ENCODE results near the gene MSMP. TPM values are rescaled to one million over a fixed set of nuclear protein-coding genes. Genes with fewer than 3 reads are reported as not detected.

The MSMP gene
- total RNA-seq, 8 experiments from 2014 or later = not detected

DNA sequence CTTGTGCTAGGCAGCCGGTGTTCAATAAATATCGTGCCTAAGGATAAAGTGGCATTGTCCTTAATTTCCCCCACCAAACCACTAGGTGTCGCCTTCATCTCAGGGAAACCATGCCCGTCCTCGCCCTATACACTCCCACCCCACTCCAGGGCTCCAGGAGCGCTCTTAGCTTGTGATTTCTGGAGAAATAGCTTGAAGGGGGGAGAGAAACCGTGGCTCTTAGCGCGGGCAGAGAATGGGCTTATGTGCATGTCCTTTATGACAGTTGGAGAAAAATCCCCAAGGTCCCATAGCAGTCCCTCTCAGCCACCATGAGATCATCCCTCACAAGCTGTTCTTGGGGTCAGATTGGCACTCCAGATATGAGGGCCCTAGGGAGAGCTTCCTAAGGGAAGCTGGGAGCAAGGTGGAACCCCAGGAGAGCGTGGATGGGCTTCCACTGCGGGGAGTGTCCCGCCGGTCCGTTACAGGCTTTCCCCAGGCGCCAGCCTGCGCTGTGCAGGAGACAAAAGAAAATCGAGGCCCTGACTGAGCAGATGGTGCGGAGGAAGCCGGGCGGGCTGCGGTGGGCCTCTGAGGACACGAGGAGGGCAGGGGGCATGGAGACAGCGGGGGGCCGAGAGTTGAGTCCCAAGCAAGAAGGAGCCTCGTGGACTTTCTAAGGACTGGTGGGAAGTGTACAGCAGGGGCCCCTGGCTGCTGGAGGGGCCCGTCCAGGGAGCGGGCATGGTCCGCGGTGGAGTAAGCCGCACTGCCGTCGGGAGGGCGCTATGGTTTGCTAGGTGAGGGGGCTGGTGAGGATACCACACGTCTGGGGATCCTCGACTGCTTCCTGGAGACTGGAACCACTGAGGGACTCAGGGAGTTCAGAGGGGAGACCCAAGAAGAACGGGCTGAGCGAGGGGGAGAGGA, 36.6 kb upstream of the MSMP start:
- WGBS, 10 experiments = 1 to 64% (median 8%) methylated on average over 1 to 8 of the region's 37 CpGs; no CpG with 5 or more reads in 2 of the 10 experiments
- in situ Hi-C loops (cut with MboI; ENCODE audit: low pct_unique_long_range_greater_than_20kb in 2 of 9, low sequenced_read_pairs in 9 of 9, unreplicated experiment in 9 of 9) = loop anchor here in 5 of 9 experiments (25.0 kb wide), 2 partner anchors 97 to 222 kb away; no protein-coding TSS in a partner anchor
- Histone ChIP-seq H3K4me3 (peak overlapping the region; percentile 31 to 39 (median 36)), H3K27ac (peak overlapping the region; percentile 13 to 84), H3K4me1 (replicated peaks in 1 of 2) (peaks cover 21 to 39% of the 10 kb centered on the region in 2 donors)
- ATAC-seq (replicated peaks in 6 of 8) = peak; percentile 71 to 90 (median 86)

- Histone ChIP-seq H3K4me3 (no peak overlapping the region), H3K27ac (peak overlapping the region in 1 of 2 donors; percentile 84), H3K4me1 (replicated peaks in 1 of 2) (peaks cover 21 to 39% of the 10 kb centered on the region in 2 donors)
- WGBS, 10 experiments = 0 to 50% (median 25%) methylated on average over 1 to 4 of the region's 4 CpGs
- peak in 6 of 8 experiments; percentile 1 to 7 (median 2) for ATAC-seq (replicated peaks in 6 of 8)
- in situ Hi-C loops (cut with MboI; ENCODE audit: low pct_unique_long_range_greater_than_20kb in 2 of 9, low sequenced_read_pairs in 9 of 9, unreplicated experiment in 9 of 9) = loop anchor here in 5 of 9 experiments (25.0 kb wide), 2 partner anchors 97 to 222 kb away; no protein-coding TSS in a partner anchor
Observed at GRCh38 chr9:35790025-35790384, 35.9 kb upstream of the MSMP start.

DNA sequence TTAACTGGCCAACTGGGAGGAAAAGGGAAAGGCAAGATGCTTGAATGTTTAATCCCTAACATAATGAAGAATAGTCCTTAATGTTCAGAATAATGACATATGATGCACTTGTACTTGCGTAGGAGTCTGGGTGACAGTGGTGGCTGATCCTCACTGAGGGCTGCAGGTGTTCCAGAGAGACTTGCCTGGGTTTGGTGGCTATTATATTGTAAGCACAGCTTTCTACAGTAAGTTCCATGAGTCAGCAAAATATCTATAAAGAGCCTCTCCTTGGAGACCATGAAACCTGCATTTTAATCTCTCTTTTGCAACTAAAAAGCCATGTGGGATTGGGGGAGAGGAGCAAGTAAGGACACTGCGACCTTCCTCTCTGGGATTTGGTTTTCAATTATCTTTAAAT, 35.5 kb upstream of the MSMP start:
- in situ Hi-C loops (cut with MboI; ENCODE audit: low pct_unique_long_range_greater_than_20kb in 2 of 9, low sequenced_read_pairs in 9 of 9, unreplicated experiment in 9 of 9) = loop anchor here in 5 of 9 experiments (10.0 to 25.0 kb wide), 3 partner anchors 95 to 223 kb away; no protein-coding TSS in a partner anchor
- 25 to 95% (median 80%) methylated on average over 1 to 2 of the region's 2 CpGs; no CpG with 5 or more reads in 1 of the 10 experiments for WGBS, 10 experiments
- ATAC-seq (replicated peaks in 6 of 8) = no peak
- H3K4me1 ChIP-seq (replicated peaks in 1 of 2) = peaks cover 21 to 39% of the 10 kb centered on the region in 2 donors
- no peak overlapping the region for H3K4me3 ChIP-seq
- H3K27ac ChIP-seq = no peak overlapping the region

- in situ Hi-C loops (cut with MboI; ENCODE audit: low pct_unique_long_range_greater_than_20kb in 2 of 9, low sequenced_read_pairs in 9 of 9, unreplicated experiment in 9 of 9) = loop anchor here in 5 of 9 experiments (10.0 to 25.0 kb wide), 3 partner anchors 101 to 229 kb away; no protein-coding TSS in a partner anchor
- no peak overlapping the region for H3K4me3 ChIP-seq
- ATAC-seq (replicated peaks in 6 of 8) = no peak
- no peak overlapping the region for H3K27ac ChIP-seq
- H3K4me1 ChIP-seq (replicated peaks in 1 of 2) = no peaks in the 10 kb centered on the region
Observed at GRCh38 chr9:35783418-35783817, 29.3 kb upstream of the MSMP start.

- WGBS, 10 experiments = 60% methylated on average over 1 of the region's 2 CpGs; no CpG with 5 or more reads in 9 of the 10 experiments
- in situ Hi-C loops (cut with MboI; ENCODE audit: low pct_unique_long_range_greater_than_20kb in 2 of 9, low sequenced_read_pairs in 9 of 9, unreplicated experiment in 9 of 9) = loop anchor here in 5 of 9 experiments (10.0 to 25.0 kb wide), 3 partner anchors 104 to 231 kb away; no protein-coding TSS in a partner anchor
- no peak for ATAC-seq (replicated peaks in 6 of 8)
- Histone ChIP-seq H3K27ac (no peak overlapping the region), H3K4me3 (no peak overlapping the region), H3K4me1 (replicated peaks in 1 of 2) (no peaks in the 10 kb centered on the region)
Observed at GRCh38 chr9:35781066-35781465, 27.0 kb upstream of the MSMP start.

DNA sequence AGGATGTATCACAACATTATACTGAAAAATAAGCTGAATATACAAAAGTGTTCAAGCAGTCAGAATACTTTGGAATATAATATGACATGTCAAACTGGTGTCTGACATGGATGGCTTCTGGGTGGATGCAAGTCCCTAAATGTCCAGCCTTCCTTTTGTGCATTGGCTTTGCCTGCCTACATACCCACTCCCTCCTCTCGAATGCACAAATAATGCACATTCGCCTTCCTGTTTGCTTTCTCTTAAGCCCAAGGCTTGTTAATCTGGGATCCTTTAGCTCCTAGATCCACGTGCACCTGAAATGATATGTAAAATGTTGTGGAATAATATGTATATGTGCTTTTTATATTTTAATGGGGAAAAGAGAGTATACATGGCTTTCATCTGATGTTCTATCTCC, 24.4 kb upstream of the MSMP start:
- peak in 3 of 8 experiments; percentile 64 to 88 (median 71) for ATAC-seq (replicated peaks in 6 of 8)
- WGBS, 10 experiments = 0 to 100% (median 62%) methylated on average over 1 to 3 of the region's 3 CpGs

DNA sequence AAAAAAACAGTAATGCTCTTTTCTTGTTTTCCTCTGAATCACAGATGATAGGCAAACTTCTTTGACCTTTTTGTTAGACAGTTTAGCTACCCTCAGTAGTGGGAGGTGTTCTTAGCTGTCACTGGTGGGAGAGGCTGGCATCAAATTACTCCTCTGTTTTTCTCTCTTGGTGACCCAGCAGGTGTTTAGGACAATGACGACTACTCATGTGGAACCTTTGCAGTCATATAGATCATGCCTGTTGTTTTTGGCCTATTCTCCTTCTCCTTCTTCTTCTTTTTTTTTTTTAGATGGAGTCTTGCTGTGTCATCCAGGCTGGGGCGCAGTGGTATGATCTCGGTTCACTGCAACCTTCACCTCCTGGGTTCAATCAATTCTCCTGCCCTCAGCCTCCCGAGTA, 21.9 kb upstream of the MSMP start:
- Histone ChIP-seq H3K27ac (no peak overlapping the region), H3K4me1 (replicated peaks in 1 of 2) (no peaks in the 10 kb centered on the region), H3K4me3 (no peak overlapping the region)
- ATAC-seq (replicated peaks in 6 of 8) = no peak
- in situ Hi-C loops (cut with MboI; ENCODE audit: low pct_unique_long_range_greater_than_20kb in 2 of 9, low sequenced_read_pairs in 9 of 9, unreplicated experiment in 9 of 9) = loop anchor here in 5 of 9 experiments (25.0 kb wide), 2 partner anchors 111 to 236 kb away; no protein-coding TSS in a partner anchor
- 26 to 100% (median 70%) methylated on average over 1 to 4 of the region's 4 CpGs; no CpG with 5 or more reads in 2 of the 10 experiments for WGBS, 10 experiments

More for the DNA sequence above, 24.4 kb upstream of the MSMP start:
- Histone ChIP-seq H3K27ac (no peak overlapping the region), H3K4me1 (replicated peaks in 1 of 2) (no peaks in the 10 kb centered on the region), H3K4me3 (no peak overlapping the region)
- in situ Hi-C loops (cut with MboI; ENCODE audit: low pct_unique_long_range_greater_than_20kb in 2 of 9, low sequenced_read_pairs in 9 of 9, unreplicated experiment in 9 of 9) = loop anchor here in 5 of 9 experiments (25.0 kb wide), 2 partner anchors 109 to 234 kb away; no protein-coding TSS in a partner anchor

DNA sequence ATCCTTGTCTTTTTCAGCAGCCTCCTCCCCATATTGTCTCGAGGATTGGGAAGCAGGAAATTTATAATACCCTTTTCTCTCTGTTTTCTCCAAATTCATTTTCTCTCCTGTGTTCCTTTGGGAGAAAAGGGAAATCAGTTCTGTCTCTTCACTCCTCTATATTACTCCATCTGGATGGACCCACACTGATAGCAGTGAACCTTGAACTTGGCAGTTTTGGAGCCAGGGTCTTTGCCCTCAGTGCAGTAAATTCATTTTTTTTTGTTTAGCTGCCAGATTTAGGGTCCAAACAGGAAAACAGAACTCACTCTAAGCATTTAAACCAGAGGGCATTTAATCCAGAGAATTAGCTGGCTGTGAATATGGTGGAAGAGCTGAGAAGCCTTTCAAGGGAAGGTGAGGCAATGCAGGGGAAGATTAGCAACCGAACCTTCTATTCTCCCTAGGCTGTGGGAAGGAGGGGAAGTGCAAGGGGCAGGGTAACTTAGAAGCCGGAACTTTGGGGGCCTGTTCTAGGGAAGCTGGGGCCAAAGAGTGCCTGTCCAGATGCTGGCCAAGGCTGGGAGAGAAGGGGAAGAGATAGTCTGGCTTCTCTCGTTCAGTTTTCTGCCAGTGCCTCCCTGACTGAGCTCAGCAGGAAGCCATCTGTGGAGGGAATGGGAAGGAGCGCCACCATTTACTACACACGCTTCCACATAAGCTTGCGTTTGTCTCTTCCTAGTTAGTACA, 21.0 kb upstream of the MSMP start:
- H3K4me3 ChIP-seq = no peak overlapping the region
- H3K4me1 ChIP-seq (replicated peaks in 1 of 2) = no peaks in the 10 kb centered on the region
- in situ Hi-C loops (cut with MboI; ENCODE audit: low pct_unique_long_range_greater_than_20kb in 2 of 9, low sequenced_read_pairs in 9 of 9, unreplicated experiment in 9 of 9) = loop anchor here in 5 of 9 experiments (25.0 kb wide), 2 partner anchors 112 to 237 kb away; no protein-coding TSS in a partner anchor
- H3K27ac ChIP-seq = no peak overlapping the region
- 41 to 97% (median 67%) methylated on average over 1 to 7 of the region's 7 CpGs for WGBS, 10 experiments
- ATAC-seq (replicated peaks in 6 of 8) = no peak

- Histone ChIP-seq H3K4me3 (no peak overlapping the region), H3K27ac (no peak overlapping the region), H3K4me1 (replicated peaks in 1 of 2) (no peaks in the 10 kb centered on the region)
- WGBS, 10 experiments = 37 to 100% (median 89%) methylated on average over 1 to 3 of the region's 3 CpGs; no CpG with 5 or more reads in 2 of the 10 experiments
- in situ Hi-C loops (cut with MboI; ENCODE audit: low pct_unique_long_range_greater_than_20kb in 2 of 9, low sequenced_read_pairs in 9 of 9, unreplicated experiment in 9 of 9) = no loop called here
- ATAC-seq (replicated peaks in 6 of 8) = peak in 2 of 8 experiments; percentile 48 to 54
Observed at GRCh38 chr9:35771943-35772342, 17.9 kb upstream of the MSMP start.

DNA sequence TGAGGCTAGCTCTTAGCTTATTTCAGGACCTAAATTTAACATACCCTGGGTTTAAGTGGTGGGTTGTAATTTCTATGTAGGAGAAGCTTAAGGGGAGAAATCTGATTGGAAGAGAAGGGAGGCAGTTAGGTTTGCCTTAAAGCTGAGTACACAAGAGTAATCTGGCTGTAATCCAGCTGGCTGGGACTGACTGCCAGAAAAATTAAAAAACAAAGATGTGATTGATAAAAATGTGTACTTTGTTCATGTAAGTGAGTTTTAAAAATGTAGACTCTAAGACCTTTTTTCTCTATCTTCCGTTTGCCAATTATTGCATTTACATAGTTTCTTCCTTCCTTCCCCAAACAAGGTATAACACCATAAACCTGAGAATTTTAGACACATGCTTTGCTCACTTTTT, 17.5 kb upstream of the MSMP start:
- no peak overlapping the region for H3K4me3 ChIP-seq
- in situ Hi-C loops (cut with MboI; ENCODE audit: low pct_unique_long_range_greater_than_20kb in 2 of 9, low sequenced_read_pairs in 9 of 9, unreplicated experiment in 9 of 9) = no loop called here
- WGBS, 10 experiments = 0 to 100% (median 88%) methylated on average over 1 of the region's 1 CpG
- H3K27ac ChIP-seq = no peak overlapping the region
- no peaks in the 10 kb centered on the region for H3K4me1 ChIP-seq (replicated peaks in 1 of 2)
- ATAC-seq (replicated peaks in 6 of 8) = peak in 1 of 8 experiments; percentile 76

DNA sequence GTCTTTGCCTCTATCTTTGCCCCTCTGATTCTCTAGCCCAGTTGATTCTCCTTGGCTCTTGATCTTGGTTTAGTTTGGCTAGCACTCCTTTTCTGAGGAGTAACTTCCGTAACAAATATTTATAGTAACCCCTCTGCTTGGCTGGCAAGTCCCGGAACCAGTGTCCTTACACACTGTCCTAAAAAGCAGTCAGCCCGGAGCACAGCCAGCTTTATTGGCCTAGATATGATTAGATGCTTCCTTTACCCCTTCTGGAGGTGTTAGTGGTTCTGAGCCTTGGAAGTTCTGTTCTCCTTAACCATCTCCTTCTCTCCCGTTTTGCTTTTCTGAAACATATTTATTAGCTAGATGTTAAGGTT, 17.0 kb upstream of the MSMP start:
- in situ Hi-C loops (cut with MboI; ENCODE audit: low pct_unique_long_range_greater_than_20kb in 2 of 9, low sequenced_read_pairs in 9 of 9, unreplicated experiment in 9 of 9) = no loop called here
- H3K4me1 ChIP-seq (replicated peaks in 1 of 2) = no peaks in the 10 kb centered on the region
- ATAC-seq (replicated peaks in 6 of 8) = no peak
- no peak overlapping the region for H3K27ac ChIP-seq
- WGBS, 10 experiments = 0 to 90% (median 73%) methylated on average over 1 to 4 of the region's 4 CpGs; no CpG with 5 or more reads in 1 of the 10 experiments
- H3K4me3 ChIP-seq = no peak overlapping the region

DNA sequence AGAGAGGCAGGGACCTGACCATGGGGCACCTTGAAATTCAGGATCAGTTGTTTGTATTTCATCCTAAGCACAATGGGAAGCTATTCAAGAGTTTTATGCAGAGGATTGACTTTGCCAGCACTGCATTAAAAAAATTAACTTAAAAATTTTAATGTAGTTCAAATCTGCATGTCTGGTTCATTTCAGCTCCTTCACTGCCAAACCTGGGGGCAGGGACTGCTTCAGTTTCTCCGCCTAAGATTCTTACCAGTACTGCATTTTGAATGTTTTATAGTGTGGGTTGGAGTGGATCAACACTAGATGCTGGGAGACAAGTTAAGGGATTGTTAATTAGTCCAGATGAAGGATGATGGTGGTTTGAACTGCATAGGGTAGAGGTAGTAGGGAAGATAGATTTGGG, 15.7 kb upstream of the MSMP start:
- H3K4me3 ChIP-seq = no peak overlapping the region
- no peak overlapping the region for H3K27ac ChIP-seq
- no peaks in the 10 kb centered on the region for H3K4me1 ChIP-seq (replicated peaks in 1 of 2)
- 0 to 100% (median 100%) methylated on average over 1 of the region's 1 CpG; no CpG with 5 or more reads in 4 of the 10 experiments for WGBS, 10 experiments
- in situ Hi-C loops (cut with MboI; ENCODE audit: low pct_unique_long_range_greater_than_20kb in 2 of 9, low sequenced_read_pairs in 9 of 9, unreplicated experiment in 9 of 9) = no loop called here
- peak in 3 of 8 experiments; percentile 34 to 75 (median 65) for ATAC-seq (replicated peaks in 6 of 8)

Data from motor neuron (in vitro differentiated cells).